ENCODE results near the gene C19orf81.

The C19orf81 gene

DNA sequence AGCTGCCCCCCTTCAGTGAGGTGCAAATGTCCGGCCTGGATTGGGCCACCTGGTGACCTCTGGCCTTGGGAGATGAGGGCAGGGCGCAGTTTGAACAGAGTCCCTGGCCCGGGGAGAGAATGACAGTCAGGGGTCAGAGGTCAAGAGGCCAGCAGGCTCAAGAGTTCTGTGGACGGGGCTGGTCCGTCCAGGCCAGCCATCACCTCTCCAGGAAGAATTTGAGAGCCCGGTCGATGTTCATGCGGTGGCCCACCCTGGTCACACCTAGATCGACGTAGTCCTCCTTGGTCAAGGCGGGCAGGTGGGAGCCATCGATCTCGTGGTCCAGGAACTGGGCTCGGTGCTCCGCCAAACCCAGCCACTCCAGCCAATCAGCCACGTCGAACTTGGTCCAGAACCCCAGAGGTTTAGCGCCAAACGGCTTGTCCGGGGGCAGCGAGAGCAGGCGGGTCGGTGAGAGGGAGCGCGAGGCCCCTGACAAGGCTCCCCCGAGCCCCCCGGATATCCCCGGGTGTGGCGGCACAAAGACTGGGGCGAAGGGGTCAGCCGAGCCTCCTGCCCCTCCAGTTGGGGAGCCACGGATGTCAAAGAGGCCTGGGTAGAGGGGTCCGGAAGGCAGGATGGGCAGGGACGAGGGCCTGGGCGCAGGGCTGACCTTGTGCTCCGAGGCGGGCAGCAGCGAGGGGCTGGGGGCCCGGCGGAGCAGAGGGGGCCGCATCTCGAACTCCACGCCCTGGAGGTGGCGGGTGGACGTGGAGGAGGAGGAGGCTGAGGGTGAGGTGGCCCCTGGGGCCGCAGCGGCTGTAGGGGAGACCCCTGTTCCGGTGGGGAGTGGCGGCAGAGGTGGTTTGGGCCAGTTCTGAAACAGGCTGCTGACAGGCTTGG, 12.8 kb downstream of the C19orf81 start:
- no peak overlapping the region for H3K4me3 ChIP-seq (ENCODE audit: low read depth, low read length)
- TF ChIP-seq, protein P1, sequence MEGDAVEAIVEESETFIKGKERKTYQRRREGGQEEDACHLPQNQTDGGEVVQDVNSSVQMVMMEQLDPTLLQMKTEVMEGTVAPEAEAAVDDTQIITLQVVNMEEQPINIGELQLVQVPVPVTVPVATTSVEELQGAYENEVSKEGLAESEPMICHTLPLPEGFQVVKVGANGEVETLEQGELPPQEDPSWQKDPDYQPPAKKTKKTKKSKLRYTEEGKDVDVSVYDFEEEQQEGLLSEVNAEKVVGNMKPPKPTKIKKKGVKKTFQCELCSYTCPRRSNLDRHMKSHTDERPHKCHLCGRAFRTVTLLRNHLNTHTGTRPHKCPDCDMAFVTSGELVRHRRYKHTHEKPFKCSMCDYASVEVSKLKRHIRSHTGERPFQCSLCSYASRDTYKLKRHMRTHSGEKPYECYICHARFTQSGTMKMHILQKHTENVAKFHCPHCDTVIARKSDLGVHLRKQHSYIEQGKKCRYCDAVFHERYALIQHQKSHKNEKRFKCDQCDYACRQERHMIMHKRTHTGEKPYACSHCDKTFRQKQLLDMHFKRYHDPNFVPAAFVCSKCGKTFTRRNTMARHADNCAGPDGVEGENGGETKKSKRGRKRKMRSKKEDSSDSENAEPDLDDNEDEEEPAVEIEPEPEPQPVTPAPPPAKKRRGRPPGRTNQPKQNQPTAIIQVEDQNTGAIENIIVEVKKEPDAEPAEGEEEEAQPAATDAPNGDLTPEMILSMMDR (IDR thresholded peaks at IDR 0.05; ENCODE audit: borderline replicate concordance, insufficient read depth, low read depth, low read length): no peak

DNA sequence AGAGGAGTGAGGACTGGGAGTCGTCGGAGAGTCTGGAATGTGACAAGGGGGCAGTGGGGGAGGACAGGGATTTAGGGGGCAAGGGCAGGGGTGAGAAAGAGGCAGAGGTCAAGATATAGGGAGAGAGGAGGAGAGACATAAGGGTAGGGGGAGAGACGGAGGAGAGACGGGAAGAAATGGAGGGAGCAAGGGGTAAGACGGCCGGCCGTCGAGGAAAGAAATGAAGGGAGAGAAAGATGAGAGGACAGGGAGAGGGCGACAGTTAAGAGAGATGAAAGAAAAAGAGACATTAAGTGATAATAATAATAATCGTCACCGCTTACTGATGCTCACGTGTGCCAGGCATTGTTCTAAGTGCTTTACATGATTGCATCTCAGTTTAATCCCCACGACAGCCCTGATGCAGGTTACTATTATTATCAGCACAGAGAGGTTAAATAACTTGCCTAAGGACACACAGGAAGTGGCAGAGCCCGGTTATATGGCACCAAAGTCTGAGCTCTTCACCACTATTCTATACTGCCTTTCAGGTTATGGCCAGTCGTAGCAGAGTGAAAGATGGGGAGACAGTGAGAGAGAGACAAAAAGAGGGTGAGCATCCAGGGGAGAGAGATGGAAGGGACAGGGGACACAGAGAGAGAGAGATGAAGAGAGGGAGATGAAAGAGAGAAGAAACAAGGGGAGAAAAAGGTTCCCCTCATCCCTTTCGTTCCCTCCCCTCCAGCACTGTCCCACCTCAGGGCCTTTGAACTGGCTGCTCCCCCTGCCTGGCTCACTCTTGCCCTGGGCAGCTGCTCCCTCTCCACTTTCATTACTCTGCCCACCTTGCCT, 13.6 kb downstream of the C19orf81 start:
- H3K4me3 ChIP-seq (ENCODE audit: low read depth, low read length): no peak overlapping the region
- TF ChIP-seq, protein P1 (IDR thresholded peaks at IDR 0.05; ENCODE audit: borderline replicate concordance, insufficient read depth, low read depth, low read length): no peak

DNA sequence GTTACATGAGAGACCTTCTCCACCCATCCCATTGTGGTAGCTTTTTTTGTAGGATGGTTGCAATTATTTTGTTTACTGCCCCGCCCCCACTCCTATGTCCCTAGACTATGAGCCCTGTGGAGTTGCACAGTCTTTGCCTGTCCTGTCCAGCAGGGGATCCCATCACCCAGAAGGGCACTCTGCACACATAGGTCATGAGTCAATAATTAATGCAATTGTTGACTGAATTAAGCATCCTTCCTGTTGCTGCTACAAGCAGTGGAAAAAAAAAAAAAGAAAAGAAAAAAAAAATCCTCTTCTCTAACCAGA, 14.2 kb downstream of the C19orf81 start:
- TF ChIP-seq, protein P1 (IDR thresholded peaks at IDR 0.05; ENCODE audit: borderline replicate concordance, insufficient read depth, low read depth, low read length): no peak
- H3K4me3 ChIP-seq (ENCODE audit: low read depth, low read length): no peak overlapping the region

DNA sequence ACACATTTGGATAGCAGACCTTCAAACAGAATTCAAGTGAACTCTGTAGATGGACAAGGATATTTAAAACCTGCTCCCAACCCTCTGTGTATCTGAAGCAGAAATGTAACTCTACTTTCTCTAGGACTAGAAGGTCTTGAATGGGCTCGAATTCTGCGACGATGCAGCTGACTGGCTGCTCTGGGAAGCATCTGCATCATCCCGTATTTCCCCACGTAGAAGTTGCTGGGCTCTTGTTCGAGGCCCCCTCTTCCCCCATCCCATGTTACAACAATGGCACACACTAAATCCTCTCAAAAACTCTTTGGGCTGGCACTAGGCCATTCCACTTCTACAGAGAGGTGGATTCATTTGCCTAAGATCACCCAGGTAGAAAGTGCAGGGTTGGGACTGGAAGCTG, 15.0 kb downstream of the C19orf81 start:
- H3K4me3 ChIP-seq (ENCODE audit: low read depth, low read length): no peak overlapping the region
- TF ChIP-seq, protein P1 (IDR thresholded peaks at IDR 0.05; ENCODE audit: borderline replicate concordance, insufficient read depth, low read depth, low read length): no peak

DNA sequence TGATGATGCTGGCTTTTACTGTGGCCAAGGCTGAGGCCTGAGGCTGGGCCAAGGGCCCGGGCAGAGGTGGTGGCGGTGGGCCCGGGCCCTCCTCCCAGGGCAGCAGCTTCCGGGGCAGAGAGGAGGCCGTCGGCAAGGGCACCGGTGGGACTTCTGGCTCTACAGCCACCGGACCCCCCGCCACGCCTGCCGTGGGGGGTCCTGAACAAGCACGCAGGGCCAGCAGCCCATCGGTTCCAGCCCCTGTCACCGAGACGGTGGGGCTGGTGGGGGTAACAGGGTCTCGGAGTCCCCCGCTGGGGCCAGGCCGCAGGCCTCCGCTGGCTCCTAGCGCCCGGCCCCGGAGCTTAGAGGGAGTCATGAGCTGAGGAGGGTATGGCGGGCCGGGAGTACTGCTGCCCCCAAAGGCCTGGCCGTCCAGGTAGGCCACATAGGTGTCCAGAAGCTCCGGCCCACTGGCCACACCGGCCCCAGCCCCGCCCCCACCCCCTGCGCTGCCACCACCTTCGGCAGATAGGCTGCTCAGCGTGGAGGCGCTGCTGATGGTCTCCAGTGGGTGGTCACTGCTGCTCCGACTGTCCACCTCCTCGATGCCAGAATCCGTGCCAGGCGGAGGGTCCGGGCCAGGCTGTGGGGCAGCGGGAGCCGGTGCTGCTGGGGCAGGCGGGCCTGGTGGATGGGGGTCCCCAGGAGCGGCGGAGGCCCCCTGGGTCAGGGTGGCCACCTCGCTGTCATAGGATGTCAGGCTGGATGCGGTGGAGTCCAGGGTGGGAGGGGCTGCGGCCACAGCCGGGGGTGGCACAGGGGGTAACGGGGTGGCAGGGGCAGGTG, 17.3 kb downstream of the C19orf81 start:
- TF ChIP-seq, protein P1 (IDR thresholded peaks at IDR 0.05; ENCODE audit: borderline replicate concordance, insufficient read depth, low read depth, low read length): no peak
- H3K4me3 ChIP-seq (ENCODE audit: low read depth, low read length): no peak overlapping the region

DNA sequence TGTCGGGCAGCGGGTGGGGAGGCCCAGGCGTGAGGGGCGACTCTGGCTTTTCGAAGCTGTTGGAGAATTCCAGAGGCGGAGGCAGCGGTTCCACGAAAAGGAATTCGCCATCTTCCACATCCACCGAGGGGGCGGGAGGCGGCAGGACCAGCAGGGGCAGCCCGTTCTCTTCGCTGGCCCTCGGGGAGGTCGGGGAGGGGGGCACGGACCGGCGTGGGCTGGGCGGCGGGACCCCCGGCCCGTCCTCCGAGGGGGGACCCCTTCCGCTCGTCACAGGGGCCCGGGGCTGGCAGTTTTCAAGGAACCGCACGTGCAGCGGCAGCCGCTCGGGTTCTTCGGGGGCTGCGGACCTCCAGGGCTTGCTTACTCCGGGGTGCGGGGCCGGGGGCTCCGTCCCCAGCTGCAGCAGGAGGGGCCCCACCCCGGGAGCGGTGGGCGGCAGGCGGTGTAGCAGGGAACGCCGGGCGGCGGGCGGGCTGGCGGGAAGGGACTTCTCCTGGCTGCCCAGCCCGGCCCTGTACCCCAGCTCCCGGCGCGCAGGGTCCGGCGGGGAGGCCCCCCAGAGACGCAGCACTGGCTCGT, 18.0 kb downstream of the C19orf81 start:
- H3K4me3 ChIP-seq (ENCODE audit: low read depth, low read length): no peak overlapping the region
- TF ChIP-seq, protein P1 (IDR thresholded peaks at IDR 0.05; ENCODE audit: borderline replicate concordance, insufficient read depth, low read depth, low read length): no peak

Data from GM12875 (cell line).